ENCODE results near the gene KPNA1. TPM values are rescaled to one million over a fixed set of nuclear protein-coding genes. Genes with fewer than 3 reads are reported as not detected.

The KPNA1 gene
- total and polyA plus RNA-seq, 2 experiments from 2014 or later, result 19.8 to 30.1 TPM

DNA sequence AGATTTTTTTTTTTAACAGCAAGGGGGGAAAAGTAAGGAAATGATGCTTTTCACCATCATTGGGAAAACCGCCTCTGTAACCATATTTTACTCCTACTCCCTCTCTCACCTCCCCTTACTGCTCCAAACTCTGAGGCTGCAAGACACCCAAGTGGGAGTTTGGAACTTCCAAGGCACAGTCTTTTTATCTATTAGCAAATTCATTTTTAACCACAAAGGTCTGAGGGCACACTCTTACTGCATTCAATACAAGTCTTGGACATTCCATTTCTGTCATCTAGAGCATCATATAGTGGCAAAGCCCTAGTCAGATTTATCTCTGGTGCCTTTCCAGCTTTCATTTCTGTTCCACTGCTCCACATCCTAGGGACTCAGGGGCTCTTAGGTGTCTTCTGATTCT is 117.5 kb downstream of the KPNA1 start:
- no peaks in the 10 kb centered on the region for H3F3A ChIP-seq (replicated peaks; ENCODE audit: low read depth)
- TF ChIP-seq CREB1 (CRISPR knock-in tag; IDR thresholded peaks at IDR 0.05; ENCODE audit: low read depth), result no peak
- no peak for TF ChIP-seq ZNF114 (CRISPR knock-in tag; IDR thresholded peaks at IDR 0.05)
- TF ChIP-seq NANOG (IDR thresholded peaks at IDR 0.05; ENCODE audit: borderline replicate concordance), result no peak
- TF ChIP-seq, protein P1, sequence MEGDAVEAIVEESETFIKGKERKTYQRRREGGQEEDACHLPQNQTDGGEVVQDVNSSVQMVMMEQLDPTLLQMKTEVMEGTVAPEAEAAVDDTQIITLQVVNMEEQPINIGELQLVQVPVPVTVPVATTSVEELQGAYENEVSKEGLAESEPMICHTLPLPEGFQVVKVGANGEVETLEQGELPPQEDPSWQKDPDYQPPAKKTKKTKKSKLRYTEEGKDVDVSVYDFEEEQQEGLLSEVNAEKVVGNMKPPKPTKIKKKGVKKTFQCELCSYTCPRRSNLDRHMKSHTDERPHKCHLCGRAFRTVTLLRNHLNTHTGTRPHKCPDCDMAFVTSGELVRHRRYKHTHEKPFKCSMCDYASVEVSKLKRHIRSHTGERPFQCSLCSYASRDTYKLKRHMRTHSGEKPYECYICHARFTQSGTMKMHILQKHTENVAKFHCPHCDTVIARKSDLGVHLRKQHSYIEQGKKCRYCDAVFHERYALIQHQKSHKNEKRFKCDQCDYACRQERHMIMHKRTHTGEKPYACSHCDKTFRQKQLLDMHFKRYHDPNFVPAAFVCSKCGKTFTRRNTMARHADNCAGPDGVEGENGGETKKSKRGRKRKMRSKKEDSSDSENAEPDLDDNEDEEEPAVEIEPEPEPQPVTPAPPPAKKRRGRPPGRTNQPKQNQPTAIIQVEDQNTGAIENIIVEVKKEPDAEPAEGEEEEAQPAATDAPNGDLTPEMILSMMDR (conservative IDR thresholded peaks at IDR 0.05; ENCODE audit: low read depth in 2 of 2), result no peak
- no peak for TF ChIP-seq JUNB (IDR thresholded peaks at IDR 0.05; ENCODE audit: unreplicated experiment)
- no peak for TF ChIP-seq POLR2AphosphoS5 (IDR thresholded peaks at IDR 0.05; ENCODE audit: low read depth)
- TF ChIP-seq, protein P2, sequence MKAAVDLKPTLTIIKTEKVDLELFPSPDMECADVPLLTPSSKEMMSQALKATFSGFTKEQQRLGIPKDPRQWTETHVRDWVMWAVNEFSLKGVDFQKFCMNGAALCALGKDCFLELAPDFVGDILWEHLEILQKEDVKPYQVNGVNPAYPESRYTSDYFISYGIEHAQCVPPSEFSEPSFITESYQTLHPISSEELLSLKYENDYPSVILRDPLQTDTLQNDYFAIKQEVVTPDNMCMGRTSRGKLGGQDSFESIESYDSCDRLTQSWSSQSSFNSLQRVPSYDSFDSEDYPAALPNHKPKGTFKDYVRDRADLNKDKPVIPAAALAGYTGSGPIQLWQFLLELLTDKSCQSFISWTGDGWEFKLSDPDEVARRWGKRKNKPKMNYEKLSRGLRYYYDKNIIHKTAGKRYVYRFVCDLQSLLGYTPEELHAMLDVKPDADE (IDR thresholded peaks at IDR 0.05), result no peak
- TF ChIP-seq STAT1 (IDR thresholded peaks at IDR 0.05; ENCODE audit: unreplicated experiment), result no peak
- TF ChIP-seq, protein P3, sequence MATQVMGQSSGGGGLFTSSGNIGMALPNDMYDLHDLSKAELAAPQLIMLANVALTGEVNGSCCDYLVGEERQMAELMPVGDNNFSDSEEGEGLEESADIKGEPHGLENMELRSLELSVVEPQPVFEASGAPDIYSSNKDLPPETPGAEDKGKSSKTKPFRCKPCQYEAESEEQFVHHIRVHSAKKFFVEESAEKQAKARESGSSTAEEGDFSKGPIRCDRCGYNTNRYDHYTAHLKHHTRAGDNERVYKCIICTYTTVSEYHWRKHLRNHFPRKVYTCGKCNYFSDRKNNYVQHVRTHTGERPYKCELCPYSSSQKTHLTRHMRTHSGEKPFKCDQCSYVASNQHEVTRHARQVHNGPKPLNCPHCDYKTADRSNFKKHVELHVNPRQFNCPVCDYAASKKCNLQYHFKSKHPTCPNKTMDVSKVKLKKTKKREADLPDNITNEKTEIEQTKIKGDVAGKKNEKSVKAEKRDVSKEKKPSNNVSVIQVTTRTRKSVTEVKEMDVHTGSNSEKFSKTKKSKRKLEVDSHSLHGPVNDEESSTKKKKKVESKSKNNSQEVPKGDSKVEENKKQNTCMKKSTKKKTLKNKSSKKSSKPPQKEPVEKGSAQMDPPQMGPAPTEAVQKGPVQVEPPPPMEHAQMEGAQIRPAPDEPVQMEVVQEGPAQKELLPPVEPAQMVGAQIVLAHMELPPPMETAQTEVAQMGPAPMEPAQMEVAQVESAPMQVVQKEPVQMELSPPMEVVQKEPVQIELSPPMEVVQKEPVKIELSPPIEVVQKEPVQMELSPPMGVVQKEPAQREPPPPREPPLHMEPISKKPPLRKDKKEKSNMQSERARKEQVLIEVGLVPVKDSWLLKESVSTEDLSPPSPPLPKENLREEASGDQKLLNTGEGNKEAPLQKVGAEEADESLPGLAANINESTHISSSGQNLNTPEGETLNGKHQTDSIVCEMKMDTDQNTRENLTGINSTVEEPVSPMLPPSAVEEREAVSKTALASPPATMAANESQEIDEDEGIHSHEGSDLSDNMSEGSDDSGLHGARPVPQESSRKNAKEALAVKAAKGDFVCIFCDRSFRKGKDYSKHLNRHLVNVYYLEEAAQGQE (IDR thresholded peaks at IDR 0.05; ENCODE audit: unreplicated experiment), result no peak
- TF ChIP-seq, protein P4, sequence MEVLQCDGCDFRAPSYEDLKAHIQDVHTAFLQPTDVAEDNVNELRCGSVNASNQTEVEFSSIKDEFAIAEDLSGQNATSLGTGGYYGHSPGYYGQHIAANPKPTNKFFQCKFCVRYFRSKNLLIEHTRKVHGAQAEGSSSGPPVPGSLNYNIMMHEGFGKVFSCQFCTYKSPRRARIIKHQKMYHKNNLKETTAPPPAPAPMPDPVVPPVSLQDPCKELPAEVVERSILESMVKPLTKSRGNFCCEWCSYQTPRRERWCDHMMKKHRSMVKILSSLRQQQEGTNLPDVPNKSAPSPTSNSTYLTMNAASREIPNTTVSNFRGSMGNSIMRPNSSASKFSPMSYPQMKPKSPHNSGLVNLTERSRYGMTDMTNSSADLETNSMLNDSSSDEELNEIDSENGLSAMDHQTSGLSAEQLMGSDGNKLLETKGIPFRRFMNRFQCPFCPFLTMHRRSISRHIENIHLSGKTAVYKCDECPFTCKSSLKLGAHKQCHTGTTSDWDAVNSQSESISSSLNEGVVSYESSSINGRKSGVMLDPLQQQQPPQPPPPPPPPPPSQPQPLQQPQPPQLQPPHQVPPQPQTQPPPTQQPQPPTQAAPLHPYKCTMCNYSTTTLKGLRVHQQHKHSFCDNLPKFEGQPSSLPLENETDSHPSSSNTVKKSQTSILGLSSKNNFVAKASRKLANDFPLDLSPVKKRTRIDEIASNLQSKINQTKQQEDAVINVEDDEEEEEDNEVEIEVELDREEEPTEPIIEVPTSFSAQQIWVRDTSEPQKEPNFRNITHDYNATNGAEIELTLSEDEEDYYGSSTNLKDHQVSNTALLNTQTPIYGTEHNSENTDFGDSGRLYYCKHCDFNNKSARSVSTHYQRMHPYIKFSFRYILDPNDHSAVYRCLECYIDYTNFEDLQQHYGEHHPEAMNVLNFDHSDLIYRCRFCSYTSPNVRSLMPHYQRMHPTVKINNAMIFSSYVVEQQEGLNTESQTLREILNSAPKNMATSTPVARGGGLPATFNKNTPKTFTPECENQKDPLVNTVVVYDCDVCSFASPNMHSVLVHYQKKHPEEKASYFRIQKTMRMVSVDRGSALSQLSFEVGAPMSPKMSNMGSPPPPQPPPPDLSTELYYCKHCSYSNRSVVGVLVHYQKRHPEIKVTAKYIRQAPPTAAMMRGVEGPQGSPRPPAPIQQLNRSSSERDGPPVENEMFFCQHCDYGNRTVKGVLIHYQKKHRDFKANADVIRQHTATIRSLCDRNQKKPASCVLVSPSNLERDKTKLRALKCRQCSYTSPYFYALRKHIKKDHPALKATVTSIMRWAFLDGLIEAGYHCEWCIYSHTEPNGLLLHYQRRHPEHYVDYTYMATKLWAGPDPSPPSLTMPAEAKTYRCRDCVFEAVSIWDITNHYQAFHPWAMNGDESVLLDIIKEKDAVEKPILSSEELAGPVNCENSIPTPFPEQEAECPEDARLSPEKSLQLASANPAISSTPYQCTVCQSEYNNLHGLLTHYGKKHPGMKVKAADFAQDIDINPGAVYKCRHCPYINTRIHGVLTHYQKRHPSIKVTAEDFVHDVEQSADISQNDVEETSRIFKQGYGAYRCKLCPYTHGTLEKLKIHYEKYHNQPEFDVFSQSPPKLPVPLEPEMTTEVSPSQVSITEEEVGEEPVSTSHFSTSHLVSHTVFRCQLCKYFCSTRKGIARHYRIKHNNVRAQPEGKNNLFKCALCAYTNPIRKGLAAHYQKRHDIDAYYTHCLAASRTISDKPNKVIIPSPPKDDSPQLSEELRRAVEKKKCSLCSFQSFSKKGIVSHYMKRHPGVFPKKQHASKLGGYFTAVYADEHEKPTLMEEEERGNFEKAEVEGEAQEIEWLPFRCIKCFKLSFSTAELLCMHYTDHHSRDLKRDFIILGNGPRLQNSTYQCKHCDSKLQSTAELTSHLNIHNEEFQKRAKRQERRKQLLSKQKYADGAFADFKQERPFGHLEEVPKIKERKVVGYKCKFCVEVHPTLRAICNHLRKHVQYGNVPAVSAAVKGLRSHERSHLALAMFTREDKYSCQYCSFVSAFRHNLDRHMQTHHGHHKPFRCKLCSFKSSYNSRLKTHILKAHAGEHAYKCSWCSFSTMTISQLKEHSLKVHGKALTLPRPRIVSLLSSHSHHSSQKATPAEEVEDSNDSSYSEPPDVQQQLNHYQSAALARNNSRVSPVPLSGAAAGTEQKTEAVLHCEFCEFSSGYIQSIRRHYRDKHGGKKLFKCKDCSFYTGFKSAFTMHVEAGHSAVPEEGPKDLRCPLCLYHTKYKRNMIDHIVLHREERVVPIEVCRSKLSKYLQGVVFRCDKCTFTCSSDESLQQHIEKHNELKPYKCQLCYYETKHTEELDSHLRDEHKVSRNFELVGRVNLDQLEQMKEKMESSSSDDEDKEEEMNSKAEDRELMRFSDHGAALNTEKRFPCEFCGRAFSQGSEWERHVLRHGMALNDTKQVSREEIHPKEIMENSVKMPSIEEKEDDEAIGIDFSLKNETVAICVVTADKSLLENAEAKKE (CRISPR knock-in tag; IDR thresholded peaks at IDR 0.05), result no peak
- no peak for TF ChIP-seq ZNF331 (CRISPR knock-in tag; IDR thresholded peaks at IDR 0.05; ENCODE audit: low read depth)
- TF ChIP-seq EZH2phosphoT487 (IDR thresholded peaks at IDR 0.05; ENCODE audit: unreplicated experiment), result no peak
- TF ChIP-seq EZH2 (IDR thresholded peaks at IDR 0.05; ENCODE audit: low read depth, unreplicated experiment), result no peak
- H3K27ac ChIP-seq (ENCODE audit: low read depth), result no peak overlapping the region
- DNase-seq (ENCODE audit: low spot score), result no peak
- ATAC-seq, result no peak
- Mint-ChIP-seq H3K27ac (no peak overlapping the region), H3K9me3 (no peaks in the 10 kb centered on the region; the same call in 1 of the 3 replicates), H3K36me3 (ENCODE audit: low read depth) (no peaks in the 10 kb centered on the region), H3K4me3 (no peak overlapping the region), H3K4me1 (peaks cover 6% of the 10 kb centered on the region), H3K27me3 (ENCODE audit: insufficient read depth, low read depth, poor library complexity) (no peaks in the 10 kb centered on the region)
- no peak overlapping the region for H3K4me2 ChIP-seq
- no peaks in the 10 kb centered on the region for H3K9me2 ChIP-seq (ENCODE audit: insufficient read depth)
- no peaks in the 10 kb centered on the region for H4K20me1 ChIP-seq (replicated peaks; ENCODE audit: insufficient read depth)
- no peaks in the 10 kb centered on the region for H3K36me3 ChIP-seq (ENCODE audit: insufficient read depth)
- H3K4me1 ChIP-seq (ENCODE audit: insufficient read depth), result peaks cover 5% of the 10 kb centered on the region; the same call in 1 of the 2 replicates
- H3K27me3 ChIP-seq (ENCODE audit: insufficient read depth), result no peaks in the 10 kb centered on the region
- no peak overlapping the region for H3K4me3 ChIP-seq
- 0 out of 2 replicates have a peak, but pooled peaks cover 4% of the 10 kb centered on the region for H3K79me2 ChIP-seq (replicated peaks; ENCODE audit: insufficient read depth)
- no peak overlapping the region for H2AFZ ChIP-seq

Data from GM23338 (cell line).